Measurements from ENCODE around the gene CAPN8. TPM values are rescaled to one million over a fixed set of nuclear protein-coding genes. Genes with fewer than 3 reads are reported as not detected.

Gene CAPN8
- total RNA-seq, 1 experiment from 2014 or later: 94.7 TPM

DNA sequence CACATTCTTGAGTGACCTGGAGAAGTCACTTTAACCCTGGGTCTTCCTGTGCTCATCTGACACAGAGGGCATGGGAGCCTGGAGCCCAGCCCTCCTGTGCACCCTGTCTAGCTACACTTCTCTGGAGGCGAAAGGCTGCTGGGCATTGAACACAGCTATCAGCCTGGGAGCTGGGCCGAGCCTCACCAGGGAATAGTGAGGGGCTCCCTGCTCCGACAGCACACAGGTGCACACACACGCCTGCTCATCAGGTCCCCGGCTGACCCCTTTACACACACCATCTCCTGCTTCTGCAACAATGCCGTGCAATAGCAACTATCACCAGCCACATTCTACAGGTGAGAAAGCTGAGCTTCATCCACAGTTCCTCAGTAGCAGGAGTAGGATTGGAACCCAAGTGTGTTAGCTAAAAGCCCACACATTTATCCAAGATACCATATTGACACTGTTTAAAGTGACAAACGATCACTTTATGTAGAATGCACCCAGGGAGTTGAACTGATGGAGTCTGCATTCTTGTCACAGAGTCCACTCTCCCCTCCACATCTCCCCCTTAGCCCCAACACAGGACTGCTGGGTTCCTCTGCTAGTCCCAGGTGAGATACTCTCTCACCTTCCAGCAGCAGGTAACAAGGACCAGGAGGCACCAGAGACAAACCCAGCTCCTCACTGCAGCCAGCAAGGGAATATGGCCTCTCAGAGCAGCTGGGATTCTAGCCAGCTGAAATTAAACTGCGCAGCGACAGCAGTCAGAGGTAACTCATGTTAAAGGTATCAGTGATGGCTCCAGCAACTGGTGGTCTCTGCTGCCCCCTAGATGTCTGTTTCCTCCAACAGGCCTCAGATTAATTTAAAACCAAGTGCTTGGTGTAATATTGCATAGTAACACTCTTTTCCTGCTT is 18.3 kb upstream of the CAPN8 start:
- intact Hi-C loops (cut with micrococcal nuclease; ENCODE audit: unreplicated experiment): loop anchor here (1.0 to 10.0 kb wide), 7 partner anchors 153 to 1219 kb away; no protein-coding TSS in a partner anchor
- no TSS peak for BruUV-seq (replicated peaks)
- Histone ChIP-seq H3K36me3 (ENCODE audit: low read depth) (no peaks in the 10 kb centered on the region), H3F3A (ENCODE audit: insufficient read depth, low read depth) (no peaks in the 10 kb centered on the region), H3K27ac (no peak overlapping the region), H3K79me2 (ENCODE audit: low read depth) (no peaks in the 10 kb centered on the region), H3K4me1 (replicated peaks; ENCODE audit: insufficient read depth) (no peaks in the 10 kb centered on the region), H3K4me2 (no peak overlapping the region), H3K27me3 (ENCODE audit: insufficient read depth, low read depth) (no peaks in the 10 kb centered on the region), H2AFZ (no peak overlapping the region), H3K9me2 (ENCODE audit: insufficient read depth) (no peaks in the 10 kb centered on the region), H3K4me3 (no peak overlapping the region), H4K20me1 (ENCODE audit: insufficient read depth) (no peaks in the 10 kb centered on the region), H3K9me3 (ENCODE audit: insufficient read depth, low read depth) (no peaks in the 10 kb centered on the region)
- CTCF ChIA-PET: interaction anchor here (0.5 to 1.7 kb wide), 11 partner anchors 16 to 594 kb away, joined by 3 to 20 read pairs (median 4); partner anchors contain the start of gene CAPN8
- TF ChIP-seq EZH2 (IDR thresholded peaks at IDR 0.05; ENCODE audit: low read depth): no peak
- TF ChIP-seq, protein P1, sequence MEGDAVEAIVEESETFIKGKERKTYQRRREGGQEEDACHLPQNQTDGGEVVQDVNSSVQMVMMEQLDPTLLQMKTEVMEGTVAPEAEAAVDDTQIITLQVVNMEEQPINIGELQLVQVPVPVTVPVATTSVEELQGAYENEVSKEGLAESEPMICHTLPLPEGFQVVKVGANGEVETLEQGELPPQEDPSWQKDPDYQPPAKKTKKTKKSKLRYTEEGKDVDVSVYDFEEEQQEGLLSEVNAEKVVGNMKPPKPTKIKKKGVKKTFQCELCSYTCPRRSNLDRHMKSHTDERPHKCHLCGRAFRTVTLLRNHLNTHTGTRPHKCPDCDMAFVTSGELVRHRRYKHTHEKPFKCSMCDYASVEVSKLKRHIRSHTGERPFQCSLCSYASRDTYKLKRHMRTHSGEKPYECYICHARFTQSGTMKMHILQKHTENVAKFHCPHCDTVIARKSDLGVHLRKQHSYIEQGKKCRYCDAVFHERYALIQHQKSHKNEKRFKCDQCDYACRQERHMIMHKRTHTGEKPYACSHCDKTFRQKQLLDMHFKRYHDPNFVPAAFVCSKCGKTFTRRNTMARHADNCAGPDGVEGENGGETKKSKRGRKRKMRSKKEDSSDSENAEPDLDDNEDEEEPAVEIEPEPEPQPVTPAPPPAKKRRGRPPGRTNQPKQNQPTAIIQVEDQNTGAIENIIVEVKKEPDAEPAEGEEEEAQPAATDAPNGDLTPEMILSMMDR (conservative IDR thresholded peaks at IDR 0.05): peak; percentile 90
- DNase-seq: peak; percentile 58 to 76
- POLR2A ChIA-PET (ENCODE audit: unreplicated experiment): interaction anchor here (0.7 kb wide), 1 partner anchor 1048 kb away, joined by 5 read pairs; no protein-coding TSS in a partner anchor

DNA sequence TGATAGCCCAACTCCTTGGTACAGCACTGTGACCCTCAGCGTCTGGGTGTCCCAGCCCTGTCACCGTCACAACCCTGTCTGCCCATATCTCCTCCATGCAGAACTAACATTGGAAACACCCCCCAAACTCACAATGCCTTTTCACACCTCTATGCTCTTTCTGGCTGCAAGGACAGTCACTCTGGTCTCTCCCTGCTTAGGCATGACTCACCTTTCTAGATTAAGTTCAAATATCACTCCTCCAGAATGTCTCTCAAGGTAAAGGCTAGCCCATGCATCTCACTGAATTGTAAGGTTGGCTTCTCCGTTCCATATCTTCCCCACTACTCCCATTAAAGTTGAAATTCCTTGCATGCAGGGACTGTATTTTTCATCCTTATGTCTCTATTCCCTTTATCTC is 17.0 kb upstream of the CAPN8 start:
- no peak for DNase-seq
- H3K27me3 ChIP-seq (ENCODE audit: insufficient read depth, low read depth): no peaks in the 10 kb centered on the region
- TF ChIP-seq EZH2 (IDR thresholded peaks at IDR 0.05; ENCODE audit: low read depth): no peak
- TF ChIP-seq, protein P1 (conservative IDR thresholded peaks at IDR 0.05): no peak
- H3K9me2 ChIP-seq (ENCODE audit: insufficient read depth): no peaks in the 10 kb centered on the region
- no peak overlapping the region for H3K27ac ChIP-seq
- BruUV-seq (replicated peaks): no TSS peak
- H3K4me2 ChIP-seq: no peak overlapping the region
- no peaks in the 10 kb centered on the region for H3F3A ChIP-seq (ENCODE audit: insufficient read depth, low read depth)
- H2AFZ ChIP-seq: no peak overlapping the region
- H3K4me1 ChIP-seq (replicated peaks; ENCODE audit: insufficient read depth): no peaks in the 10 kb centered on the region
- ChIA-PET POLR2A (ENCODE audit: unreplicated experiment) (no interaction called here), CTCF (no interaction called here)
- no peaks in the 10 kb centered on the region for H3K36me3 ChIP-seq (ENCODE audit: low read depth)
- intact Hi-C loops (cut with micrococcal nuclease; ENCODE audit: unreplicated experiment): loop anchor here (5.0 to 10.0 kb wide), 2 partner anchors 600 to 1218 kb away; no protein-coding TSS in a partner anchor
- H3K9me3 ChIP-seq (ENCODE audit: insufficient read depth, low read depth): no peaks in the 10 kb centered on the region
- H4K20me1 ChIP-seq (ENCODE audit: insufficient read depth): no peaks in the 10 kb centered on the region
- H3K4me3 ChIP-seq: no peak overlapping the region
- H3K79me2 ChIP-seq (ENCODE audit: low read depth): no peaks in the 10 kb centered on the region

DNA sequence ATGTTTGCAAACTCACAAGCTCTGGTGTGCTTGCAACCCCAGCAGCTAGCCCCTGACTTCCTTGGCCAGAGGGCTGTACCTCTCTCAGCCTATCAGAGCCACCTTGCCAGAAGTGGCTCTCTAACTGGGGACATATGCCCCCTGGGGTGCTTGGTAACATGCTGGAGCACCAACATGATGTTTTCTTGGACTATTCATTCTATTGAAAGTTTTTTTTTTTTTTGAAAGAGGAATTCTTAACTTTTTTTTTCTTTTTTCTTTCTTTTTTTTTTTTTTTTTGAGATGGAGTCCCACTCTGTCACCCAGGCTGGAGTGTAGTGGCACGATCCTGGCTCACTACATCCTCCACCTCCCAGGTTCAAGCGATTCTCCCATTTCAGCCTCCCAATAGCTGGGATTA is 14.7 kb upstream of the CAPN8 start:
- Histone ChIP-seq H3K4me3 (no peak overlapping the region), H3K4me2 (no peak overlapping the region), H3K36me3 (ENCODE audit: low read depth) (no peaks in the 10 kb centered on the region), H2AFZ (no peak overlapping the region), H3K27me3 (ENCODE audit: insufficient read depth, low read depth) (no peaks in the 10 kb centered on the region), H3K9me2 (ENCODE audit: insufficient read depth) (no peaks in the 10 kb centered on the region), H3F3A (ENCODE audit: insufficient read depth, low read depth) (no peaks in the 10 kb centered on the region), H4K20me1 (ENCODE audit: insufficient read depth) (no peaks in the 10 kb centered on the region), H3K9me3 (ENCODE audit: insufficient read depth, low read depth) (peaks cover 9% of the 10 kb centered on the region; the same call in 1 of the 2 replicates), H3K4me1 (replicated peaks; ENCODE audit: insufficient read depth) (no peaks in the 10 kb centered on the region), H3K27ac (no peak overlapping the region), H3K79me2 (ENCODE audit: low read depth) (no peaks in the 10 kb centered on the region)
- POLR2A ChIA-PET (ENCODE audit: unreplicated experiment): no interaction called here
- DNase-seq: no peak
- TF ChIP-seq, protein P1 (conservative IDR thresholded peaks at IDR 0.05): no peak
- no peak for TF ChIP-seq EZH2 (IDR thresholded peaks at IDR 0.05; ENCODE audit: low read depth)
- intact Hi-C loops (cut with micrococcal nuclease; ENCODE audit: unreplicated experiment): loop anchor here (5.0 to 10.0 kb wide), 2 partner anchors 598 to 1215 kb away; no protein-coding TSS in a partner anchor
- BruUV-seq (replicated peaks): no TSS peak
- CTCF ChIA-PET: interaction anchor here (1.1 to 3.1 kb wide), 2 partner anchors 123 to 546 kb away, joined by 3 to 11 read pairs; no protein-coding TSS in a partner anchor

All from PC-9 (cell line).